Neuronal stem cell (in vitro differentiated cells): ENCODE data around the gene FOXO1.

Experiments used
- DNase-seq: peaks from one replicate; pipeline ENCODE4 v3.0.0-alpha.2; 2013; ENCODE audit warnings: low spot score
- H2AFZ ChIP-seq: one replicate; pipeline ENCODE4 v1.6.1; 2013; ENCODE audit warnings: mild to moderate bottlenecking, low read length, inconsistent platforms
- H2AK5ac ChIP-seq: 2 replicates; pipeline ENCODE4 v1.6.1; 2013; ENCODE audit warnings: low read depth, mild to moderate bottlenecking, inconsistent platforms, low read length, moderate library complexity, mixed read lengths
- H2BK120ac ChIP-seq: 2 replicates; pipeline ENCODE4 v1.6.1; 2013; ENCODE audit warnings: low read depth, mild to moderate bottlenecking, inconsistent platforms, low read length, moderate library complexity, mixed read lengths
- H2BK12ac ChIP-seq: one replicate; pipeline ENCODE4 v1.6.1; 2013; ENCODE audit warnings: low read length, inconsistent platforms
- H2BK15ac ChIP-seq: 2 replicates; pipeline ENCODE4 v1.6.1; 2013; ENCODE audit warnings: mild to moderate bottlenecking, low read length, inconsistent platforms, mixed read lengths
- H2BK5ac ChIP-seq: one replicate; pipeline ENCODE4 v1.6.1; 2013; ENCODE audit warnings: inconsistent platforms, mild to moderate bottlenecking, low read length, moderate library complexity
- H3K14ac ChIP-seq: one replicate; pipeline ENCODE4 v1.6.1; 2013; ENCODE audit warnings: low read length, inconsistent platforms
- H3K18ac ChIP-seq: 2 replicates; pipeline ENCODE4 v1.6.1; 2013; ENCODE audit warnings: low read length, inconsistent platforms
- H3K23ac ChIP-seq: 2 replicates; pipeline ENCODE4 v1.6.1; 2013; ENCODE audit warnings: low read depth, mild to moderate bottlenecking, mixed read lengths, low read length, inconsistent platforms; ENCODE audit not compliant: poor library complexity
- H3K27ac ChIP-seq: replicated peaks from 3 replicates; pipeline ENCODE4 v1.5.1; 2013; ENCODE audit warnings: low read length, inconsistent platforms
- H3K27me3 ChIP-seq, 3 experiments: 2 replicates each; pipeline ENCODE4 v1.6.1; 2013; ENCODE audit warnings: low read length in 3 of 3, mild to moderate bottlenecking in 2 of 3, inconsistent platforms in 1 of 3, low read depth in 1 of 3, mixed read lengths in 1 of 3, moderate library complexity in 1 of 3; ENCODE audit not compliant: control insufficient read depth in 3 of 3, insufficient read depth in 3 of 3
- H3K36me3 ChIP-seq, 2 donors: replicated peaks in 1 of 2; 2 replicates each; pipeline ENCODE4 v1.6.1; 2013; ENCODE audit warnings: low read length in 2 of 2; ENCODE audit not compliant: control insufficient read depth in 2 of 2, insufficient read depth in 2 of 2
- H3K4ac ChIP-seq: 2 replicates; pipeline ENCODE4 v1.6.1; 2013; ENCODE audit warnings: inconsistent platforms, mild to moderate bottlenecking, low read length, moderate library complexity
- H3K4me1 ChIP-seq, 2 donors: 1 replicate in 1 of 2; 2 replicates in 1 of 2; pipeline ENCODE4 v1.6.1; 2013; ENCODE audit warnings: low read length in 2 of 2, low read depth in 1 of 2; ENCODE audit not compliant: control insufficient read depth in 2 of 2, insufficient read depth in 1 of 2
- H3K4me2 ChIP-seq: one replicate; pipeline ENCODE4 v1.6.1; 2013; ENCODE audit warnings: mild to moderate bottlenecking, low read length, inconsistent platforms; ENCODE audit not compliant: insufficient read depth, poor library complexity, severe bottlenecking
- H3K4me3 ChIP-seq, 2 donors: 2 replicates each; pipeline ENCODE4 v1.5.1; 2013; ENCODE audit warnings: low read length in 2 of 2, mild to moderate bottlenecking in 2 of 2, inconsistent platforms in 1 of 2, moderate library complexity in 1 of 2
- H3K79me1 ChIP-seq: one replicate; pipeline ENCODE4 v1.6.1; 2013; ENCODE audit warnings: low read depth, mild to moderate bottlenecking, inconsistent platforms, low read length, moderate library complexity
- H3K9ac ChIP-seq: one replicate; pipeline ENCODE4 v1.6.1; 2013; ENCODE audit warnings: mild to moderate bottlenecking, low read depth, low read length, inconsistent platforms; ENCODE audit not compliant: poor library complexity
- H3K9me3 ChIP-seq, 2 donors: replicated peaks in 1 of 2; 2 replicates each; pipeline versions ENCODE3 to v1.6.1; 2013; ENCODE audit warnings: low read length in 2 of 2, mild to moderate bottlenecking in 2 of 2, inconsistent platforms in 1 of 2, low read depth in 1 of 2, mixed read lengths in 1 of 2, moderate library complexity in 1 of 2; ENCODE audit not compliant: control insufficient read depth in 2 of 2, insufficient read depth in 1 of 2
- H4K8ac ChIP-seq: one replicate; pipeline ENCODE4 v1.6.1; 2013; ENCODE audit warnings: low read depth, mild to moderate bottlenecking, inconsistent platforms, low read length, moderate library complexity
- H4K91ac ChIP-seq: one replicate; pipeline ENCODE4 v1.6.1; 2013; ENCODE audit warnings: low read length, low read depth, mild to moderate bottlenecking, inconsistent platforms; ENCODE audit not compliant: poor library complexity
- WGBS, 2 donors: extraction: QIAGEN DNeasy Blood & Tissue Kit; methylation state at CpG; one replicate each; pipeline ENCODE4 v1.1.7; 2013; ENCODE audit warnings: missing lambda C conversion rate in 2 of 2, mixed read lengths in 1 of 2; ENCODE audit not compliant: insufficient read length in 2 of 2, insufficient replicate concordance in 1 of 2; ENCODE audit errors: extremely low coverage in 2 of 2; 5-methylcytosine and 5-hydroxymethylcytosine counted together

The FOXO1 gene

GRCh38 chr13:40585911-40586471 lies 80.5 kb downstream of the FOXO1 start:
- Histone ChIP-seq H3K27ac (no peak overlapping the region), H3K4me2 (no peak overlapping the region), H3K4ac (no peak overlapping the region), H3K27me3 (no peaks in the 10 kb centered on the region), H2AFZ (no peak overlapping the region), H3K79me1 (no peaks in the 10 kb centered on the region), H4K8ac (no peak overlapping the region), H2BK15ac (no peak overlapping the region), H3K9ac (no peak overlapping the region), H3K18ac (no peak overlapping the region), H3K36me3 (no peaks in the 10 kb centered on the region), H2BK12ac (no peak overlapping the region), H4K91ac (no peak overlapping the region), H2AK5ac (no peak overlapping the region), H2BK120ac (no peak overlapping the region), H3K4me3 (no peak overlapping the region), H3K23ac (no peak overlapping the region), H3K4me1 (peaks cover 1 to 39% of the 10 kb centered on the region in 2 donors), H3K14ac (no peak overlapping the region), H2BK5ac (no peak overlapping the region), H3K9me3 (peaks cover 0 to 24% of the 10 kb centered on the region in 2 donors)
- WGBS, 2 donors: no CpG with 5 or more reads among the region's 1 CpG
- DNase-seq: no peak

GRCh38 chr13:40583738-40584137 lies 82.7 kb downstream of the FOXO1 start:
- H2BK120ac ChIP-seq: no peak overlapping the region
- H3K9ac ChIP-seq: no peak overlapping the region
- DNase-seq: no peak
- no peak overlapping the region for H3K4me3 ChIP-seq
- no peak overlapping the region for H3K4me2 ChIP-seq
- H3K18ac ChIP-seq: no peak overlapping the region
- H2AK5ac ChIP-seq: no peak overlapping the region
- no peak overlapping the region for H2AFZ ChIP-seq
- peaks cover 0 to 26% of the 10 kb centered on the region in 2 donors for H3K9me3 ChIP-seq
- peaks cover 0 to 18% of the 10 kb centered on the region in 2 donors for H3K4me1 ChIP-seq
- H3K14ac ChIP-seq: no peak overlapping the region
- H2BK12ac ChIP-seq: no peak overlapping the region
- H4K8ac ChIP-seq: no peak overlapping the region
- no peak overlapping the region for H3K23ac ChIP-seq
- H3K79me1 ChIP-seq: no peaks in the 10 kb centered on the region
- no peak overlapping the region for H2BK15ac ChIP-seq
- H3K27ac ChIP-seq: no peak overlapping the region
- H3K4ac ChIP-seq: no peak overlapping the region
- H2BK5ac ChIP-seq: no peak overlapping the region
- H3K27me3 ChIP-seq: no peaks in the 10 kb centered on the region
- peaks cover 0 to 3% of the 10 kb centered on the region in 2 donors for H3K36me3 ChIP-seq
- no peak overlapping the region for H4K91ac ChIP-seq

GRCh38 chr13:40582531-40582930 lies 83.9 kb downstream of the FOXO1 start:
- Histone ChIP-seq H4K91ac (no peak overlapping the region), H2BK120ac (no peak overlapping the region), H2AFZ (no peak overlapping the region), H3K14ac (no peak overlapping the region), H3K36me3 (peaks cover 0 to 3% of the 10 kb centered on the region in 2 donors), H3K4ac (no peak overlapping the region), H2BK12ac (no peak overlapping the region), H2BK5ac (no peak overlapping the region), H3K18ac (no peak overlapping the region), H3K9ac (no peak overlapping the region), H2BK15ac (no peak overlapping the region), H3K4me2 (no peak overlapping the region), H3K9me3 (peaks cover 0 to 26% of the 10 kb centered on the region in 2 donors), H3K4me1 (peaks cover 0 to 13% of the 10 kb centered on the region in 2 donors), H3K27ac (no peak overlapping the region), H2AK5ac (no peak overlapping the region), H4K8ac (no peak overlapping the region), H3K79me1 (no peaks in the 10 kb centered on the region), H3K23ac (no peak overlapping the region), H3K27me3 (no peaks in the 10 kb centered on the region), H3K4me3 (no peak overlapping the region)
- DNase-seq: no peak
- WGBS, 2 donors: no CpG with 5 or more reads among the region's 2 CpGs

- no CpG with 5 or more reads among the region's 1 CpG for WGBS, 2 donors
- no peak overlapping the region for H2BK12ac ChIP-seq
- H3K23ac ChIP-seq: no peak overlapping the region
- no peaks in the 10 kb centered on the region for H3K79me1 ChIP-seq
- no peak overlapping the region for H2AFZ ChIP-seq
- no peak overlapping the region for H4K8ac ChIP-seq
- no peak overlapping the region for H3K4ac ChIP-seq
- H3K9ac ChIP-seq: no peak overlapping the region
- H3K18ac ChIP-seq: no peak overlapping the region
- DNase-seq: no peak
- no peak overlapping the region for H3K4me2 ChIP-seq
- no peaks in the 10 kb centered on the region for H3K27me3 ChIP-seq
- H3K4me1 ChIP-seq: peaks cover 0 to 9% of the 10 kb centered on the region in 2 donors
- no peak overlapping the region for H3K14ac ChIP-seq
- no peak overlapping the region for H3K27ac ChIP-seq
- H3K36me3 ChIP-seq: peaks cover 0 to 3% of the 10 kb centered on the region in 2 donors
- no peak overlapping the region for H2BK15ac ChIP-seq
- H3K4me3 ChIP-seq: no peak overlapping the region
- H2BK120ac ChIP-seq: no peak overlapping the region
- no peak overlapping the region for H4K91ac ChIP-seq
- H2BK5ac ChIP-seq: no peak overlapping the region
- H3K9me3 ChIP-seq: peaks cover 0 to 26% of the 10 kb centered on the region in 2 donors
- no peak overlapping the region for H2AK5ac ChIP-seq
These were observed 85.2 kb downstream of the FOXO1 start for GRCh38 chr13:40581277-40581579.
